Stomach (tissue), 9 donors: ENCODE measurements around the gene UAP1L1. TPM values are rescaled to one million over a fixed set of nuclear protein-coding genes. Genes with fewer than 3 reads are reported as not detected.

Experiments used
- DNase-seq, 2 donors: peaks; one replicate each; pipeline versions ENCODE4 v3.0.0 to v3.0.0-alpha.2; 2013 to 2019
- H3K27ac ChIP-seq, 5 donors: fragments of 200-600 bp in 4 of 5; sonication (generic) in 4 of 5; one replicate each; pipeline ENCODE4 v1.5.1; 2013 to 2019; ENCODE audit warnings: mild to moderate bottlenecking in 1 of 5, moderate library complexity in 1 of 5
- H3K27me3 ChIP-seq, 3 donors: fragments of 200-600 bp; sonication (generic); one replicate each; pipeline ENCODE4 v1.5.1; 2017 to 2019; ENCODE audit warnings: mixed run types in 1 of 3
- H3K36me3 ChIP-seq, 4 donors: fragments of 200-600 bp; sonication (generic); 1 replicate in 3 of 4; 2 replicates in 1 of 4; pipeline ENCODE4 v1.5.1; 2016 to 2019
- H3K4me1 ChIP-seq, 4 donors: fragments of 200-600 bp; sonication (generic); one replicate each; pipeline ENCODE4 v1.5.1; 2016 to 2019
- H3K4me3 ChIP-seq, 4 donors: fragments of 200-600 bp; sonication (generic) in 3 of 4; one replicate each; pipeline ENCODE4 v1.5.1; 2016 to 2019; ENCODE audit warnings: mild to moderate bottlenecking in 1 of 4
- H3K9me3 ChIP-seq, 4 donors: fragments of 200-600 bp; sonication (generic); one replicate each; pipeline ENCODE4 v1.5.1; 2016 to 2019
- CTCF ChIP-seq, 7 experiments: fragments of 450-650 bp in 4 of 7; fragments of 200-600 bp in 3 of 7; sonication (generic) in 3 of 7; IDR thresholded peaks; one replicate each; pipeline ENCODE4 v1.5.1; 2016 to 2019; ENCODE audit warnings: antibody characterized with exemption in 7 of 7, control low read depth in 2 of 7, mild to moderate bottlenecking in 1 of 7
- EP300 ChIP-seq: sonication (generic); formaldehyde crosslinking; IDR thresholded peaks from one replicate; pipeline ENCODE4 v1.6.1; 2017; ENCODE audit warnings: antibody characterized with exemption
- POLR2A ChIP-seq, 4 donors: fragments of 450-650 bp; IDR thresholded peaks; one replicate each; pipeline ENCODE4 v1.6.1; 2016; ENCODE audit warnings: antibody characterized with exemption in 4 of 4, control low read depth in 2 of 4, mild to moderate bottlenecking in 1 of 4, moderate library complexity in 1 of 4
- POLR2AphosphoS5 ChIP-seq, 3 donors: sonication (generic); formaldehyde crosslinking; IDR thresholded peaks; one replicate each; pipeline ENCODE4 v1.6.1; 2016; ENCODE audit warnings: antibody characterized with exemption in 3 of 3
- WGBS, 5 donors: extraction: QIAGEN DNeasy Blood & Tissue Kit in 3 of 5; methylation state at CpG; one replicate each; pipeline versions ENCODE4 v1.1.5 to v1.1.7; 2013 to 2018; 5-methylcytosine and 5-hydroxymethylcytosine counted together
- intact Hi-C: fragments of 100-400 bp; cut with DNase I; formaldehyde crosslinking; loops from one replicate; pipeline ENCODE4 v1.15.1; 2023; ENCODE audit warnings: low total_unique reads
- polyA plus RNA-seq, 3 donors: library from polyadenylated mRNA; stranded (reverse); fragments of 200-250 nt; gene quantifications; one replicate each; pipeline ENCODE4 v1.2.3, GENCODE V29; 2013
- total RNA-seq, 5 donors: library from RNA; depleted of rRNA; stranded (reverse); fragments of >200 nt; gene quantifications; one replicate each; pipeline versions ENCODE4 v1.1.0 to v1.2.3, GENCODE V29; 2014 to 2016
- donor health status: healthy with polysubstance abuse.
- donor health status: Bipolar disorder and iron deficiency.
- donor health status: healthy.

The UAP1L1 gene
- total and polyA plus RNA-seq, 8 donors: 4.1 to 95.6 (median 6.8) TPM

GRCh38 chr9:137110911-137111787 lies 33.8 kb downstream of the UAP1L1 start:
- Histone ChIP-seq H3K36me3 (peaks cover 17 to 72% (median 70%) of the 10 kb centered on the region in 4 donors), H3K9me3 (no peaks in the 10 kb centered on the region), H3K27ac (no peak overlapping the region), H3K4me3 (no peak overlapping the region), H3K27me3 (peaks cover 0 to 14% (median 0%) of the 10 kb centered on the region in 3 donors), H3K4me1 (peaks cover 8 to 26% (median 22%) of the 10 kb centered on the region in 4 donors)
- no peak for DNase-seq
- intact Hi-C loops: loop anchor here (10.0 kb wide), 1 partner anchor 74 kb away; the partner anchor contains the start of genes ANAPC2 and SSNA1
- no peak for TF ChIP-seq POLR2A (IDR thresholded peaks at IDR 0.05)
- no peak for TF ChIP-seq POLR2AphosphoS5 (IDR thresholded peaks at IDR 0.05)
- no peak for TF ChIP-seq EP300
- no peak for TF ChIP-seq CTCF (IDR thresholded peaks at IDR 0.05)
- WGBS, 5 donors: 81 to 89% (median 86%) methylated on average over 25 to 28 of the region's 28 CpGs

- H3K9me3 ChIP-seq: no peaks in the 10 kb centered on the region
- H3K4me1 ChIP-seq: peaks cover 8 to 26% (median 22%) of the 10 kb centered on the region in 4 donors
- no peak overlapping the region for H3K27ac ChIP-seq
- H3K27me3 ChIP-seq: peaks cover 0 to 22% (median 0%) of the 10 kb centered on the region in 3 donors
- DNase-seq: no peak
- 83 to 92% (median 86%) methylated on average over 21 to 35 of the region's 35 CpGs for WGBS, 5 donors
- no peak overlapping the region for H3K4me3 ChIP-seq
- intact Hi-C loops: loop anchor here (10.0 kb wide), 1 partner anchor 73 kb away; the partner anchor contains the start of genes ANAPC2 and SSNA1
- H3K36me3 ChIP-seq: peaks cover 16 to 64% (median 62%) of the 10 kb centered on the region in 4 donors
- TF ChIP-seq POLR2AphosphoS5 (IDR thresholded peaks at IDR 0.05): no peak
- no peak for TF ChIP-seq CTCF (IDR thresholded peaks at IDR 0.05)
- TF ChIP-seq POLR2A (IDR thresholded peaks at IDR 0.05): no peak
- TF ChIP-seq EP300: no peak
Observed at GRCh38 chr9:137111788-137112563, 34.7 kb downstream of the UAP1L1 start.

- WGBS, 5 donors: 95 to 97% (median 96%) methylated on average over 30 to 42 of the region's 42 CpGs
- Histone ChIP-seq H3K27me3 (peaks cover 0 to 28% (median 0%) of the 10 kb centered on the region in 3 donors), H3K27ac (no peak overlapping the region), H3K4me1 (peaks cover 8 to 26% (median 22%) of the 10 kb centered on the region in 4 donors), H3K36me3 (peaks cover 8 to 56% (median 54%) of the 10 kb centered on the region in 4 donors), H3K4me3 (peak overlapping the region in 1 of 4 donors; percentile 80), H3K9me3 (no peaks in the 10 kb centered on the region)
- intact Hi-C loops: loop anchor here (10.0 kb wide), 1 partner anchor 72 kb away; the partner anchor contains the start of genes ANAPC2 and SSNA1
- TF ChIP-seq POLR2A (IDR thresholded peaks at IDR 0.05) (no peak), CTCF (IDR thresholded peaks at IDR 0.05) (no peak), EP300 (no peak), POLR2AphosphoS5 (IDR thresholded peaks at IDR 0.05) (no peak)
- DNase-seq: no peak
Observed at GRCh38 chr9:137112564-137113384, 35.5 kb downstream of the UAP1L1 start.
